Mononuclear cell (primary cell): ENCODE results near the gene SSBP3. TPM values are rescaled to one million over a fixed set of nuclear protein-coding genes. Genes with fewer than 3 reads are reported as not detected.

Experiments
- H3K27me3 ChIP-seq: 2 replicates; pipeline ENCODE4 v1.6.0; 2011; ENCODE audit warnings: low read length, control low read depth; ENCODE audit not compliant: insufficient read depth
- H3K4me1 ChIP-seq: 2 replicates; pipeline ENCODE4 v1.5.1; 2011; ENCODE audit warnings: mild to moderate bottlenecking, low read length, control low read depth; ENCODE audit not compliant: insufficient read depth
- H3K4me3 ChIP-seq: 2 replicates; pipeline ENCODE4 v1.5.1; 2011; ENCODE audit warnings: mild to moderate bottlenecking, low read length, moderate library complexity
- H3K9me3 ChIP-seq: 2 replicates; pipeline ENCODE4 v1.5.1; 2011; ENCODE audit warnings: low read depth, mild to moderate bottlenecking, control low read depth, low read length
- total RNA-seq: library from RNA; depleted of rRNA; stranded (reverse); fragments of >200 nt; gene quantifications from one replicate; pipeline ENCODE4 v1.2.3, GENCODE V29; 2012

The SSBP3 gene
- total RNA-seq, 1 donor = 20.8 TPM

DNA sequence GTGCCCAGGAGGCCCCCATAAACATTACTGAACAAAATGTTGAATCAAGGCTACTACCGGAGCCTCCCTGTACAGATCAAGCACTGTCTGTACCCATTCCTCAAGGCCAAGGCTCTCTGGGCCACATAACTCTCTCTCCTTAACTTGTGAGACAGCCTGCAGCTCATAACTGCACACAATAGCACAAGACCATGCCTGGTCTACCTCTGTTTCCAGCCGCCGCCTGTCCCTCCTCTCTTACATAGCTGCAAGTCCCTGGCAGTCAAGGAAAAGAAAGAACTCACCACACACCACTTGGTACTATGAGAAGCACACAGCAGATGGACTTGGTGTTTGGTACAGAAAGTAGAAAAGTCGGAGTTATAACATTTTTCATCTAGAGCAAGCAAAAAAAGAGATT is 91.1 kb downstream of the SSBP3 start:
- H3K4me1 ChIP-seq = peaks cover 9% of the 10 kb centered on the region
- H3K4me3 ChIP-seq = no peak overlapping the region
- H3K9me3 ChIP-seq = no peaks in the 10 kb centered on the region
- no peaks in the 10 kb centered on the region for H3K27me3 ChIP-seq

DNA sequence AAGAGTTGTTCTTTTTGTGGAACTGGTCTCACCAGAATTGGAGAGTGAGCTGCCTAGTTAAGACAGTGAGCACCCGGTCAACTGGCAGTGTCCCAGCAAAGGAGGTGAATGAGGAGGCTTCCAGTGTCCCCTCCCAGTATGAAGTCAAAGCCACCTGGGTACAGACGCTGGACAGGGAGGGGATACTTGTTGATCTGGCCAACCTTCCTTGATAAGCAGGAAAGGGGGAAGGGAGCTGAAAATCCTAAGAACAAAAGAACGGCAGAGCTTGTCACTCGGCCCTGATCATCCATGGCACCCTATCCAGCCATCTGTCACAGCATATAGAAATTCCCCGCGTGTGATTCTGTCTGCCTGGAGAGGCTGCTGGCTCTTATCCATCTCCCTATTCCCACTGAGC is 91.5 kb downstream of the SSBP3 start:
- Histone ChIP-seq H3K4me1 (peaks cover 9% of the 10 kb centered on the region), H3K9me3 (no peaks in the 10 kb centered on the region), H3K27me3 (no peaks in the 10 kb centered on the region), H3K4me3 (no peak overlapping the region)

DNA sequence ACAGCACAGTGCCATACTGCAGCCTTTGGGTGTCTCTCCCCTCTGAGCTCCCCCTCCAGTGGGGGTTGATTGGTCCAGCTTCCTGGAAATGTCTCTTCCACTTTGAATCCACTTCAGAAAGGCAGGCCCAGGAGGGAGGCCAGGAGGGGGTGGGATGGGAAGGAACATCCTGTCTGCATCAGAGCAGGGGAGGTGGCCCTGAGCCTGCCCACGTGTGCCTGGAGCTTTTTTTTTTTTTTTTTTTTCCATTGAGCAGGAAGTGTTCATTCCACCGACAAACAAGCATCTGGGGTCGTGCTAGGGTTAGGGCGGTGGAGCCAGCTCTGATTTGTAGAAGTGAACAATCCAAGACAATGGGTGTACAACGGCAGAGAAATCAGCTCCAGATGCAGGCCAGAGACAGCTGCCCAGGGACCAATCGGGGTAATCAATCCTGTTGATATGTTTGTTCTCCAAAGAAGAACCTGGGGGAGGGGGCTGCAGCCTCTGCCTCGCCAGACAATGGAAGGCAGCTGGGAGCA is 93.3 kb downstream of the SSBP3 start:
- no peak overlapping the region for H3K4me3 ChIP-seq
- H3K27me3 ChIP-seq = no peaks in the 10 kb centered on the region
- H3K4me1 ChIP-seq = peaks cover 9% of the 10 kb centered on the region
- H3K9me3 ChIP-seq = no peaks in the 10 kb centered on the region

DNA sequence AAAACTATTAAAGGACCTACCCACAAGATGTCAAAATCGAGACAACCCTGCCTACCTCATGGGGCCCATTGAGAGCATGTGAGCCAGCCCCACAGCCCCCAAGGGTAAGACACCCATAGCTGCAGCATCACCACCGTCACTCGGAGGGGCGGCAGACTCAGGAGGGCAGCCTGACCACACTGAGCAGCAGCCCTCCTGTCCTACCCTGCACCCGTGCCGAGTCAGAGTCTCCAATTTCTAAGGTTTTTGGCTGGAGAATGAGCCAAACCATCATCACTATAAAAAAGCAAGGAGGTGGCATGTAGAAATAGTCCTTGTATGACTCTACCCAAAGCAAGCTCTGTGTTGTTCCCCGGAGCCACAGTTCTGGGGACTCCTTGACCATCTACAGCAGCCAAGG is 94.7 kb downstream of the SSBP3 start:
- Histone ChIP-seq H3K4me1 (peaks cover 9% of the 10 kb centered on the region), H3K9me3 (no peaks in the 10 kb centered on the region), H3K4me3 (no peak overlapping the region), H3K27me3 (no peaks in the 10 kb centered on the region)

DNA sequence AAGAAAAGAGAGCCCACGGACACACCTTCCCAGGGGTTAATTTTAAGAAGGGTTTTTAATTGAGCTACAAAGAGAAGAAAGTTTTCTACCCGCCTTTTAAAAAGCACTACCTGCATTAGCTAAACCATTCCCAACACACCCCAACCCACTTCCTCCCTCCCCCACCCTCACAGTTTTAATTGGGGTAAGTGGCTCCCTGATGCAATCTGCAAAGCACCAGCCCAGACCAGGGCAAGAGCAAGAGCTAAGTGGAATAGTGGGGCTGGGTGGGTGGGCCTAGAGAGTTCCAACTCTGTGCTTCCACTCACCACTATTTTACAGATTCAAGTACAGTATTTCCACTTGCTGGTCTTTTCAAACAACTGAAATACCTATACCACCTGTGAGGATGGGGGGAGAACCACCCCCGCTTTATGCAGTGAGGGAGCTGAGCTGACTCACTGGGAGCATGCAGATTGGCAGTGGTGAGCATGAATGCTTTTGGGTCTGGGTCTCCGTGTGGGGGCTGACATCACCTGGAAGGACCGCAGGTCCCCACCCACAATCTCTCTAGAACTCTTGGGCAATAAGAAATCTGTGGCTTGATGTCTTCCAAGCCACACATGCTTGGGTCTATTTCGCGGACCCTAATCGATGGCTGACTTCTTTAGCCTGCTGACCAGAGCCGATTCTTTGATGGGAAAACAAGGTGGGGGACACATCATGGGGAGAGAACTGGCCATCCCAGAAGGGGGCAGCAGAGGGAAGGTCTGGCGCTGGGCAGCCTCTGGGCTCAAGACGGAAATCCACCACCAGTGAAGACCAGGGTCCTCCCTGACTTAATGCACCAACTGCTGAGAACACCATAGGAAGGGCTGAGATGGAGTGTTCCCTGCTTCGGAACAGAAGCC is 95.5 kb downstream of the SSBP3 start:
- no peaks in the 10 kb centered on the region for H3K27me3 ChIP-seq
- H3K4me1 ChIP-seq = peaks cover 9% of the 10 kb centered on the region
- H3K9me3 ChIP-seq = no peaks in the 10 kb centered on the region
- no peak overlapping the region for H3K4me3 ChIP-seq

DNA sequence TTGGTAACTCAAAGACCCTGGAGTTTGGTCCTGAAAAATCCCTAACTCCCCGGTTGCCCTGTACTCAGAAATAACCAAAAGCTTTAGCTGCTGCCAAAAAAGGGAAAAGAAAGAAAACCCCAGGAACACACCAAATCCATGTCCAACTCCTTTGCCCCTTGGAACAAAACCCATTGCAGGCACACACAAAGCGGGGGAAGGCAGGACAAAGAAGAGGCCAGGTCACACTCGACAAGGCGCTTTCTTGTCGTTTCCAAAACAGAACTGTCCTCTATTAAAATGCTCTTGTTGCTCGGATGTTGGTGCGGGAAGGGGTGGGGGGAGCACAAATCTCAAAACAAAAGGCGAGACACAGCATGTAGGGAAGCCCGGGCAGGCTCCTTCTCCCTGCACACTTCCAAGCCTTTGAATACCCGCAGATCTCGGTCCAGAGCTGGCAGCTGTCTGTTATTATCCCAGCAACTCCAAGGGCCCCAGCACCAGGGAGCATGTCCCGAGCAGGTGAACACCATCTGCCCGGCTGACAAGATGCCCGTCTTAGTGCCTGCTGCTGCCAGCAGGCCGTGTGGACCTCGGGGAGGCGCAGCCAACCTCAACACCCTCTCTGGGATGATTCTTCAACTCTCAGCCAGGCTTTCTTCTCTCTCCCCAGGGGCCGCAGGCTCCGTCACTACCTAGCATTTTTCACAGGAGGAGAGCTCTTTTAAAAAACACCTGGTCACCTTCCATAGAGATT is 96.4 kb downstream of the SSBP3 start:
- H3K4me3 ChIP-seq = no peak overlapping the region
- no peaks in the 10 kb centered on the region for H3K27me3 ChIP-seq
- peaks cover 12% of the 10 kb centered on the region for H3K4me1 ChIP-seq
- no peaks in the 10 kb centered on the region for H3K9me3 ChIP-seq

DNA sequence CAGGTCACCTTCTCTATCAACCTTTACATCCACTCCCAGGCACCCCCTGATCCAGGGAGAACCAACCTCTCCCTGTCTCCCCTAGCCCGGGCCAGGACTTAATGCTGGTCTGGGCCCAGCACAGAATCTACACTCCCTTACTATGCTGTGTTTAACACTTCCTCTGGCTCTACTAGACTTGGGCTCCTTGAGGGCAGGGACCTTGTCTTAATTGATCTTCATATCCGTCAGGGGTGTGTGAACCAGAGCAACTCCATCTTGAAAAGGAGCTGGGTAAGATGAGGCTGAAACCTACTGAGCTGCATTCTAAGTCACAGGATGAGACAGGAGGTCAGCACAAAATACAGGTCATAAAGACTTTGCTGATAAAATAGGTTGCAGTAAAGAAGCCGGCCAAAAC is 98.9 kb downstream of the SSBP3 start:
- H3K27me3 ChIP-seq = no peaks in the 10 kb centered on the region
- H3K4me3 ChIP-seq = no peak overlapping the region
- no peaks in the 10 kb centered on the region for H3K9me3 ChIP-seq
- H3K4me1 ChIP-seq = peaks cover 10% of the 10 kb centered on the region

DNA sequence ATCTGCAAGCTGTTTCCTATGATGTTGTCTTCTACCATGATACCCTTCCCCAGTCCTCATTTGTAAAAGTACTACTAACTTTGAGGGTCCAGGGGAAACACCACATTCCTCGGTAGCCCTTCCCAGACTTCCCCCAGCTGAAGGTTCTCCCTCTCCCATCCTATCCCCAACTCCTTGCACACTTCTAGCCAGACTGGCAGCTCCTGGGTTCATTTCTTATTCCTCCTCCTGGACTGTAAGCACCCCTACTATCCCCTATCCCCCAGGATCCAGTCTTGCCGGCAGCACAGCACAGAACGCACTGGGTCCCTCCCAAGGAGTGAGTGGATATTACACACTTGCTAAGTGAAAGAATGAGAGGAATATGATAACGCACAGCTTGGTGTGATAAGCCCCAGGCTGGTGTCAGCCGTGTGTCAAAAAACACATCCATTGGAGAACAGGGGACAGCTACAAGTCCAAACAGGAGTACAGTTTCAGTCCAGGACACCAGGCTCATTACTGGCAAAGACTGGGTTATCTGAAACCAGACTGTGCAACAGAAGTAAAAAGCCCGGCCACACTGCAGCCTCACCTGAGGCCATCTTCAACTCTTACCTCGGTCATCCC is 100.2 kb downstream of the SSBP3 start:
- Histone ChIP-seq H3K9me3 (no peaks in the 10 kb centered on the region), H3K4me3 (no peak overlapping the region), H3K4me1 (peaks cover 20% of the 10 kb centered on the region), H3K27me3 (no peaks in the 10 kb centered on the region)

DNA sequence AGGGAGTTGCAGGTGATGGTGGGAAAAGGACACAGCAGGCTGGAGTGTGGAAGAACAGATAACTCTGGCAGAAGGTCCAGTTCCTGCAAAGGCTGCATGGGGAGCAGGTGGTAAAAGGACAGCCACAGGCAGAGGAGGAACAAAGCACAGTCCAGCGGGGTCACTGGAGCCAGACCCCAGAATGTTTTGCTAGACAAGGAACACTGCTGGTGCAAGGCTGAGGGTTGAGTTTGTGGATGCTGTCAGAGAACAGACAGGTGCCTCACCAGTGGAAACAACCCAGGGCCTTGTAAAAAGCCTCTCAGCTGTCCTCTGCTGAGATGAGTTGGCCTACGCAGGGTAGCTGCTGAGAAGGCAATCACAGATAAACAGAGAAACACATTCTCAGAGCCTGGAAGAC is 101.7 kb downstream of the SSBP3 start:
- Histone ChIP-seq H3K4me1 (peaks cover 15% of the 10 kb centered on the region), H3K4me3 (no peak overlapping the region), H3K9me3 (no peaks in the 10 kb centered on the region), H3K27me3 (no peaks in the 10 kb centered on the region)

DNA sequence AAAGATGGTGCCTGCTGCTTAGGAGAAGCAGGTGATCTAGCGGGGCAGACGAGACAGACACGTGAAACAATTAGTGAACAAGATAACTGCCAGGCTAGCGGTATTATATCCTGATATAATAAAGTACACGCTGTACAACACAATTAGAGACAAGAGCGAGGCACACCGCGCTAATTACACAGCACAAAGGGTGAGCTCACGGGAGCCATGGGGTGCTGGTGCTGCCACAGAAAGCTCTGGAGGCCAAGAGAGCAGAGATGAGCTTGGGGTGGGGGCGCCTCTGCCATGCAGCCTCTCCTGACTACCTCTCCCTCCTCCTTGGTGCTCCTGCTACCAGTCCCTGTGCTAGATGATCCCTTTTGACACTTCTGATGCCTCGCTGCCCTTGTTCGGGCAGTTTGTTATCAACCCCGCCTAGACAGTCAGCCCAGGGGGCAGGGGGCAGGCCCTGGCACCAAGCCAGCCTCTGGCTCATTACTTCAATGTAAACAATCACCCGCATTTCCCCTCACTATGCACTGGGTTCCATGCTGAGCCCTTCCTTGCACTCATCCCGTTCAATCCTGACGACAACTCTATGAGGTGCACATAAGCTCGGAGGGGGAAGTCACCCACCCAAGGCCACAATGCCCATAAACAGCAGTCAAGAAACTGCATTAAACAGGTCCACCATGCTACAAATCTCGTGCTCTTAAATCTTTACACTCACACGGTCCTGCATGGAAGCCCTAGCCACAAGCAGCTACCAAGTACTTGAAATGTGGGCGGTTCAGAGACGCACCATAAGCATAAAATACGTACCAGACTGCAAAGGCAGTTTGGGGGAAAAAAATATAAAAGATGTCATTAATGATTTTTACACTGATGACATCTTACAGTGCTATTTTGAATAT is 103.0 kb downstream of the SSBP3 start:
- Histone ChIP-seq H3K4me1 (peaks cover 25% of the 10 kb centered on the region), H3K4me3 (no peak overlapping the region)

DNA sequence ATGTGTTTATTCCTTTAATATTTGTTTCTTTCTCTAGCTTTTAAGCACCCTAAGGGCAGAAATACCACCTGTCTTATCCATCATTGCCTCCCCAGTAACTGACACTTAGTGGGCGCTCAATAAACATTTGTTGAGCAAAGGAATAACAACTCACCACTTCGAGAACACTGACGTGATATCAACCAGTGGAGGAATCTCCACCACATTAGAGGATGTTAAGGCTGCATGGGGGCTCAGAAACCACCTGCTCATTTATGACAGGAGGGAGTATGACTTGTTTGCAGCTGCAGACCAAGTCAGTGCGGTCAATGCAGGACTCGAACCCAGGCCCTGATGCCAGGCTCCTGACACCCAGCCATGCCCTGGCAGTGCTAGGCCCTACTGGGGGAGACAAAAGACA is 103.6 kb downstream of the SSBP3 start:
- Histone ChIP-seq H3K27me3 (no peaks in the 10 kb centered on the region), H3K4me1 (peaks cover 32% of the 10 kb centered on the region), H3K4me3 (no peak overlapping the region), H3K9me3 (no peaks in the 10 kb centered on the region)

More for the DNA sequence above, 103.0 kb downstream of the SSBP3 start:
- Histone ChIP-seq H3K27me3 (no peaks in the 10 kb centered on the region), H3K9me3 (no peaks in the 10 kb centered on the region)

DNA sequence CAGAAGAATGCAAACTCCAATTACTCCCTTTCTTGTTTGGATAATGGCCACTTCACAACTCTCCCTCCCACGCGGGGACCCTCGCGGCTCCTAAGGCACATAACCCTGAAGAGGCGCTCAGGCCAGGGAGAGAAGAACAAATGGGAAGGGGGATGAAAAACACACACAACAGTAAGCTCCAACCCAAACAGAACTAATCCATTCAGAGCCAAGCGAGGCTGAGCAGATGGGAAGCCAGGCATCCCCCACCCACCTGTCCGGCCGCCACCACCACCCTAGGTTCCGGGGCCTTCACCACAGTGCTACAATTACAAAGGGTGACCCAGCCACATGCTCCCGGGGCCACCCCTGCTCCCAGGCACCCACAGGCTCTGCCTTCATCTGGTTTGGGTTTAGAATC is 104.7 kb downstream of the SSBP3 start:
- Histone ChIP-seq H3K4me3 (no peak overlapping the region), H3K4me1 (peaks cover 33% of the 10 kb centered on the region), H3K27me3 (no peaks in the 10 kb centered on the region), H3K9me3 (no peaks in the 10 kb centered on the region)

DNA sequence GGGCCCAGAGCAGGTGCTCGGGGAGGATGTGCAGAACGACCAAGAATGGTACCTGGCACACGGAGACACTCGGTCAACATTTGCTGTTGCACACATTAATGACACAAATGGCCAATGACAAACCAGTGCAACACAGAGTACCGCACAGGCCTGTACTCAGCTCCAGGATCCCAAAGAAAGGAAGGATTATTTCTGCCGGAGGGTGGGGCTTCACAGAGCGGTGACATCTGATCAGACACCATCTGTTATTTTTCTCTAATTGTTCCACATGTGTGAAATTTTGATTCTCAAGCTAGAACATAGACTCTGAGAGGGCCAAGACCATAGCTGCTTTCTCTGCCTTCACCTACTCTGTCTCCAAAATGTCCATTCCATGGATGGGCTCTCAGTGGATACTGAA is 105.8 kb downstream of the SSBP3 start:
- H3K4me3 ChIP-seq = no peak overlapping the region
- H3K9me3 ChIP-seq = no peaks in the 10 kb centered on the region
- peaks cover 33% of the 10 kb centered on the region for H3K4me1 ChIP-seq
- no peaks in the 10 kb centered on the region for H3K27me3 ChIP-seq

DNA sequence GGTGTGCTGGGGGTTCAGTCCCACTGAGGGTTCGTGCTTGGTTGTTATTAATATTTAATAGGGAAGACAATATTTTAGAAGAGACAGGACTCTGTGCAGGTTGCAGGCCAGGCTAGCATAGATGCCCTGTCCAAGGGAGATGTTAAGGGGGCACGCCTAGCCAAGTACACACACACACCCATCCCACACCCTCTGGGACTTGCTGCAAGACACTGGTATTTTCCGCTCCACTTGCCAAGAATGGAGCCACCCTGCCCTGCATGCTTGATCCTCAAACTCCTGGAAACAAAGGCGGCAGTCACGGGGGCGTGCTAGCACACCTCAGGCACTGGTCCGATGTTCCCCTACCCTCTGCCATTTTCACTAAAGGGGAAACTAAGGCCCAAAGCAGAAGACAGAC is 107.2 kb downstream of the SSBP3 start:
- Histone ChIP-seq H3K9me3 (no peaks in the 10 kb centered on the region), H3K27me3 (no peaks in the 10 kb centered on the region), H3K4me3 (no peak overlapping the region), H3K4me1 (peaks cover 30% of the 10 kb centered on the region)
